ENCODE data around the gene PKN2. TPM values are rescaled to one million over a fixed set of nuclear protein-coding genes. Genes with fewer than 3 reads are reported as not detected.

The PKN2 gene
- polyA plus RNA-seq, 3 donors, result 6.9 to 23.0 (median 8.7) TPM

GRCh38 chr1:88685259-88685620 is 1.2 kb downstream of the PKN2 start:
- Histone ChIP-seq H3K4me3 (replicated peaks in 1 of 3; ENCODE audit: low read depth in 2 of 3, low read length in 3 of 3) (peak overlapping the region; percentile 73 to 99 (median 93)), H3K9ac (ENCODE audit: insufficient read depth, low read length, poor library complexity, severe bottlenecking) (peak overlapping the region; percentile 98), H3K79me2 (ENCODE audit: insufficient read depth, low read length) (peaks cover 58% of the 10 kb centered on the region), H3K9me3 (replicated peaks in 1 of 2; ENCODE audit: control insufficient read depth in 1 of 2, insufficient read depth in 1 of 2, low read length in 2 of 2) (no peaks in the 10 kb centered on the region), H3K4me2 (replicated peaks; ENCODE audit: extremely low read depth, low read length, poor library complexity, severe bottlenecking) (peak overlapping the region; percentile 86), H4K20me1 (ENCODE audit: insufficient read depth, low read length) (peaks cover 42% of the 10 kb centered on the region), H2AFZ (ENCODE audit: insufficient read depth, low read depth, low read length, poor library complexity, severe bottlenecking) (peak overlapping the region; percentile 98), H3K27me3 (ENCODE audit: control insufficient read depth in 2 of 2, insufficient read depth in 2 of 2, low read length in 2 of 2) (no peaks in the 10 kb centered on the region), H3K36me3 (replicated peaks in 1 of 2; ENCODE audit: control insufficient read depth in 1 of 2, insufficient read depth in 2 of 2, low read length in 2 of 2) (peaks cover 3 to 11% of the 10 kb centered on the region in 2 donors), H3K4me1 (ENCODE audit: control insufficient read depth in 1 of 2, insufficient read depth in 2 of 2, low read length in 2 of 2) (peaks cover 14 to 30% of the 10 kb centered on the region in 2 donors), H3K27ac (ENCODE audit: low read depth in 1 of 2, low read length in 2 of 2) (peak overlapping the region; percentile 94 to 97)
- TF ChIP-seq, protein P1, sequence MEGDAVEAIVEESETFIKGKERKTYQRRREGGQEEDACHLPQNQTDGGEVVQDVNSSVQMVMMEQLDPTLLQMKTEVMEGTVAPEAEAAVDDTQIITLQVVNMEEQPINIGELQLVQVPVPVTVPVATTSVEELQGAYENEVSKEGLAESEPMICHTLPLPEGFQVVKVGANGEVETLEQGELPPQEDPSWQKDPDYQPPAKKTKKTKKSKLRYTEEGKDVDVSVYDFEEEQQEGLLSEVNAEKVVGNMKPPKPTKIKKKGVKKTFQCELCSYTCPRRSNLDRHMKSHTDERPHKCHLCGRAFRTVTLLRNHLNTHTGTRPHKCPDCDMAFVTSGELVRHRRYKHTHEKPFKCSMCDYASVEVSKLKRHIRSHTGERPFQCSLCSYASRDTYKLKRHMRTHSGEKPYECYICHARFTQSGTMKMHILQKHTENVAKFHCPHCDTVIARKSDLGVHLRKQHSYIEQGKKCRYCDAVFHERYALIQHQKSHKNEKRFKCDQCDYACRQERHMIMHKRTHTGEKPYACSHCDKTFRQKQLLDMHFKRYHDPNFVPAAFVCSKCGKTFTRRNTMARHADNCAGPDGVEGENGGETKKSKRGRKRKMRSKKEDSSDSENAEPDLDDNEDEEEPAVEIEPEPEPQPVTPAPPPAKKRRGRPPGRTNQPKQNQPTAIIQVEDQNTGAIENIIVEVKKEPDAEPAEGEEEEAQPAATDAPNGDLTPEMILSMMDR (IDR thresholded peaks at IDR 0.05), result no peak
- Mint-ChIP-seq H3K4me1 (peaks cover 29% of the 10 kb centered on the region), H3K27ac (peak overlapping the region; percentile 92 to 98 (median 95)), H3K27me3 (ENCODE audit: low read depth in 3 of 3) (no peaks in the 10 kb centered on the region), H3K4me3 (peak overlapping the region; percentile 94 to 95), H3K36me3 (peaks cover 5 to 6% of the 10 kb centered on the region in 2 donors), H3K9me3 (no peaks in the 10 kb centered on the region)
- WGBS (ENCODE audit: insufficient coverage), result no CpG with 5 or more reads among the region's 7 CpGs
- DNase-seq, result no peak
- intact Hi-C loops (cut with micrococcal nuclease), result no loop called here

DNA sequence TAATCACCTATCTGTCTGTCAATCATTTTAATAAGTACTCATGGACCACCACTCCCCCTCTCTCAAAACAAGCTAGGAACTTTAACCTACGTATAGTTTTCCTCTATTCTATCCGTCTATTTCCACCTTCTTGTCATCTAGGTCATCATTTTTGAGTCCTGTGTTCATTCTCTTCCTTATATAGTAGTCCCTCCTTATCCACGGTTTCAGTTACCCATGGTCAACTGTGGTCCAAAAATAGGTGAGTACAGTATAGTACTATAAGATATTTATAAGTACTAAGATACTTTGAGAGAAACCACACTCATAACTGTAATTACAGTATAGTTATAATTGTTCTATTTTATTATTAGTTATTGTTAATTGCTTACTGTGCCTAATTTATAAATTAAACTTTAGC is 7.5 kb downstream of the PKN2 start:
- intact Hi-C loops (cut with micrococcal nuclease), result no loop called here
- Histone ChIP-seq H3K4me1 (ENCODE audit: control insufficient read depth in 1 of 2, insufficient read depth in 2 of 2, low read length in 2 of 2) (peaks cover 0 to 4% of the 10 kb centered on the region in 2 donors), H4K20me1 (ENCODE audit: insufficient read depth, low read length) (peaks cover 80% of the 10 kb centered on the region), H3K9me3 (replicated peaks in 1 of 2; ENCODE audit: control insufficient read depth in 1 of 2, insufficient read depth in 1 of 2, low read length in 2 of 2) (no peaks in the 10 kb centered on the region), H2AFZ (ENCODE audit: insufficient read depth, low read depth, low read length, poor library complexity, severe bottlenecking) (no peak overlapping the region), H3K9ac (ENCODE audit: insufficient read depth, low read length, poor library complexity, severe bottlenecking) (no peak overlapping the region), H3K4me3 (replicated peaks in 1 of 3; ENCODE audit: low read depth in 2 of 3, low read length in 3 of 3) (no peak overlapping the region), H3K36me3 (replicated peaks in 1 of 2; ENCODE audit: control insufficient read depth in 1 of 2, insufficient read depth in 2 of 2, low read length in 2 of 2) (peaks cover 3 to 33% of the 10 kb centered on the region in 2 donors), H3K27ac (ENCODE audit: low read depth in 1 of 2, low read length in 2 of 2) (no peak overlapping the region), H3K27me3 (ENCODE audit: control insufficient read depth in 2 of 2, insufficient read depth in 2 of 2, low read length in 2 of 2) (no peaks in the 10 kb centered on the region), H3K79me2 (ENCODE audit: insufficient read depth, low read length) (peaks cover 100% of the 10 kb centered on the region), H3K4me2 (replicated peaks; ENCODE audit: extremely low read depth, low read length, poor library complexity, severe bottlenecking) (no peak overlapping the region)
- Mint-ChIP-seq H3K27ac (peak overlapping the region in 1 of 7 donors; percentile 2), H3K9me3 (no peaks in the 10 kb centered on the region), H3K27me3 (ENCODE audit: low read depth in 3 of 3) (peaks cover 0 to 1% (median 0%) of the 10 kb centered on the region in 3 donors), H3K4me1 (peaks cover 24% of the 10 kb centered on the region), H3K36me3 (peaks cover 23 to 34% of the 10 kb centered on the region in 2 donors), H3K4me3 (no peak overlapping the region)
- TF ChIP-seq, protein P1 (IDR thresholded peaks at IDR 0.05), result no peak
- WGBS (ENCODE audit: insufficient coverage), result 92% methylated on average over 2 of the region's 3 CpGs
- no peak for DNase-seq

Data from CD14-positive monocyte (primary cell).